HG03565 (cell line): Measurements from ENCODE around the gene GPR50.

Source experiments
- ATAC-seq: cut with Tn5 transposase; IDR thresholded peaks from one replicate; pipeline ENCODE4 v1.9.1; 2021; ENCODE audit warnings: mild to moderate bottlenecking, moderate library complexity; ENCODE audit not compliant: unreplicated experiment

Gene GPR50

GRCh38 chrX:151226941-151227340 lies 50.6 kb downstream of the GPR50 start:
- no peak for ATAC-seq

- ATAC-seq = no peak
Measured at GRCh38 chrX:151227627-151228026, 51.2 kb downstream of the GPR50 start.

- no peak for ATAC-seq
Measured at GRCh38 chrX:151228935-151229334, 52.6 kb downstream of the GPR50 start.
